Upper lobe of left lung (tissue), 6 donors: ENCODE data around the gene DUSP23. TPM values are rescaled to one million over a fixed set of nuclear protein-coding genes. Genes with fewer than 3 reads are reported as not detected.

Source experiments
- ATAC-seq, 2 donors: fragments of 200-7000 bp; cut with Tn5 transposase; one replicate each; pipeline ENCODE4 v1.9.1; 2022; ENCODE audit warnings: mild to moderate bottlenecking in 2 of 2, moderate library complexity in 2 of 2; ENCODE audit not compliant: low FRiP score in 2 of 2
- DNase-seq, 2 donors: peaks; one replicate each; pipeline ENCODE4 v3.0.0-alpha.2; 2019 to 2020
- H3K27ac ChIP-seq, 4 donors: fragments of 200-600 bp; sonication (generic); one replicate each; pipeline ENCODE4 v1.5.1; 2016 to 2019
- H3K27me3 ChIP-seq, 4 donors: fragments of 200-600 bp; sonication (generic); one replicate each; pipeline ENCODE4 v1.5.1; 2017 to 2019
- H3K36me3 ChIP-seq, 4 donors: fragments of 200-600 bp; sonication (generic); one replicate each; pipeline ENCODE4 v1.5.1; 2016 to 2019
- H3K4me1 ChIP-seq, 4 donors: fragments of 200-600 bp; sonication (generic); one replicate each; pipeline ENCODE4 v1.5.1; 2018 to 2019
- H3K4me3 ChIP-seq, 4 donors: fragments of 200-600 bp; sonication (generic); one replicate each; pipeline ENCODE4 v1.5.1; 2017 to 2019; ENCODE audit warnings: mild to moderate bottlenecking in 2 of 4, moderate library complexity in 1 of 4
- H3K9me3 ChIP-seq, 4 donors: fragments of 200-600 bp; sonication (generic); one replicate each; pipeline ENCODE4 v1.5.1; 2018 to 2019
- CTCF ChIP-seq, 6 experiments: fragments of 450-650 bp in 4 of 6; fragments of 200-600 bp in 2 of 6; sonication (generic) in 2 of 6; IDR thresholded peaks; one replicate each; pipeline ENCODE4 v1.5.1; 2016 to 2019; ENCODE audit warnings: antibody characterized with exemption in 6 of 6
- EP300 ChIP-seq, 4 donors: sonication (generic); formaldehyde crosslinking; IDR thresholded peaks; one replicate each; pipeline ENCODE4 v1.5.1; 2017; ENCODE audit warnings: antibody characterized with exemption in 4 of 4, control low read depth in 2 of 4
- POLR2A ChIP-seq, 4 donors: fragments of 450-650 bp; IDR thresholded peaks; one replicate each; pipeline ENCODE4 v1.5.1; 2016 to 2017; ENCODE audit warnings: antibody characterized with exemption in 4 of 4, mild to moderate bottlenecking in 2 of 4
- POLR2AphosphoS5 ChIP-seq, 2 donors: sonication (generic); formaldehyde crosslinking; IDR thresholded peaks; one replicate each; pipeline ENCODE4 v1.5.1; 2017; ENCODE audit warnings: antibody characterized with exemption in 2 of 2
- WGBS, 2 donors: methylation state at CpG; one replicate each; pipeline ENCODE4 v1.1.5; 2017 to 2018; 5-methylcytosine and 5-hydroxymethylcytosine counted together
- total RNA-seq, 6 donors: library from RNA; depleted of rRNA in 4 of 6; stranded (reverse); fragments of >200 nt in 4 of 6; gene quantifications; one replicate each; pipeline versions ENCODE4 v1.1.0 to v1.2.1, GENCODE V29; 2016 to 2021
- donor health status: DM: no; HTN: no; CAD: no; lungs with moderate emphysema.
- donor health status: DM: no; HTN: yes; CAD: no; lungs with severe emphysema.

DUSP23 gene
- total RNA-seq, 6 donors from 2014 or later = 59.1 to 96.8 (median 79.9) TPM

GRCh38 chr1:159748370-159748769, 32.4 kb upstream of the DUSP23 start:
- H3K27me3 ChIP-seq = no peaks in the 10 kb centered on the region
- no peak overlapping the region for H3K4me3 ChIP-seq
- H3K27ac ChIP-seq = no peak overlapping the region
- no peak for ATAC-seq
- WGBS, 2 donors = 93 to 100% methylated on average over 1 of the region's 1 CpG
- no peaks in the 10 kb centered on the region for H3K36me3 ChIP-seq
- peaks cover 8 to 22% (median 15%) of the 10 kb centered on the region in 4 donors for H3K4me1 ChIP-seq
- DNase-seq = no peak
- TF ChIP-seq POLR2A (IDR thresholded peaks at IDR 0.05) (no peak), EP300 (IDR thresholded peaks at IDR 0.05) (no peak), CTCF (IDR thresholded peaks at IDR 0.05) (no peak), POLR2AphosphoS5 (IDR thresholded peaks at IDR 0.05) (no peak)
- H3K9me3 ChIP-seq = no peaks in the 10 kb centered on the region

- peaks cover 13 to 25% (median 18%) of the 10 kb centered on the region in 4 donors for H3K4me1 ChIP-seq
- H3K4me3 ChIP-seq = no peak overlapping the region
- no peak for DNase-seq
- TF ChIP-seq EP300 (IDR thresholded peaks at IDR 0.05) (no peak), CTCF (IDR thresholded peaks at IDR 0.05) (no peak), POLR2AphosphoS5 (IDR thresholded peaks at IDR 0.05) (no peak), POLR2A (IDR thresholded peaks at IDR 0.05) (no peak)
- no peaks in the 10 kb centered on the region for H3K36me3 ChIP-seq
- no peak overlapping the region for H3K27ac ChIP-seq
- no peaks in the 10 kb centered on the region for H3K9me3 ChIP-seq
- ATAC-seq = no peak
- WGBS, 2 donors = 85 to 91% methylated on average over 2 of the region's 2 CpGs
- no peaks in the 10 kb centered on the region for H3K27me3 ChIP-seq
Observed at GRCh38 chr1:159749630-159750029, 31.1 kb upstream of the DUSP23 start.

- DNase-seq (no peak), ATAC-seq (no peak)
- Histone ChIP-seq H3K9me3 (no peaks in the 10 kb centered on the region), H3K27me3 (no peaks in the 10 kb centered on the region), H3K27ac (peak overlapping the region in 1 of 4 donors; percentile 83), H3K4me1 (peaks cover 13 to 25% (median 20%) of the 10 kb centered on the region in 4 donors), H3K4me3 (no peak overlapping the region), H3K36me3 (no peaks in the 10 kb centered on the region)
- no peak for TF ChIP-seq POLR2A (IDR thresholded peaks at IDR 0.05)
- TF ChIP-seq EP300 (IDR thresholded peaks at IDR 0.05) = no peak
- no peak for TF ChIP-seq POLR2AphosphoS5 (IDR thresholded peaks at IDR 0.05)
- TF ChIP-seq CTCF (IDR thresholded peaks at IDR 0.05) = no peak
Observed at GRCh38 chr1:159750621-159751020, 30.1 kb upstream of the DUSP23 start.

- no peaks in the 10 kb centered on the region for H3K27me3 ChIP-seq
- H3K4me1 ChIP-seq = peaks cover 13 to 25% (median 21%) of the 10 kb centered on the region in 4 donors
- H3K36me3 ChIP-seq = no peaks in the 10 kb centered on the region
- no peak for DNase-seq
- no peak for ATAC-seq
- no peak for TF ChIP-seq EP300 (IDR thresholded peaks at IDR 0.05)
- no peak for TF ChIP-seq POLR2AphosphoS5 (IDR thresholded peaks at IDR 0.05)
- TF ChIP-seq CTCF (IDR thresholded peaks at IDR 0.05) = no peak
- no peak for TF ChIP-seq POLR2A (IDR thresholded peaks at IDR 0.05)
- H3K4me3 ChIP-seq = no peak overlapping the region
- peak overlapping the region in 3 of 4 donors; percentile 67 to 83 (median 72) for H3K27ac ChIP-seq
- H3K9me3 ChIP-seq = no peaks in the 10 kb centered on the region
Observed at GRCh38 chr1:159751031-159751430, 29.7 kb upstream of the DUSP23 start.

- DNase-seq = peak in 1 of 2 donors; percentile 86
- H3K9me3 ChIP-seq = no peaks in the 10 kb centered on the region
- peaks cover 13 to 31% (median 28%) of the 10 kb centered on the region in 4 donors for H3K4me1 ChIP-seq
- peak overlapping the region; percentile 50 to 83 (median 70) for H3K27ac ChIP-seq
- no peaks in the 10 kb centered on the region for H3K27me3 ChIP-seq
- TF ChIP-seq CTCF (IDR thresholded peaks at IDR 0.05) (no peak), EP300 (IDR thresholded peaks at IDR 0.05) (peak; percentile 95 to 99 (median 96)), POLR2AphosphoS5 (IDR thresholded peaks at IDR 0.05) (peak; percentile 94 to 99)
- WGBS, 2 donors = 26 to 33% methylated on average over 4 of the region's 4 CpGs
- ATAC-seq = peak; percentile 80 to 88
- no peak overlapping the region for H3K4me3 ChIP-seq
- no peaks in the 10 kb centered on the region for H3K36me3 ChIP-seq
Observed at GRCh38 chr1:159752135-159752580, 28.6 kb upstream of the DUSP23 start.
